A673 (cell line): ENCODE results near the gene GRIA1. TPM values are rescaled to one million over a fixed set of nuclear protein-coding genes. Genes with fewer than 3 reads are reported as not detected.

Experiments used
- BruUV-seq: library from RNA; stranded (reverse); fragments of 400-500 nt; replicated peaks from 2 replicates; lab custom pipeline; 2021; lab: Mats Ljungman, UMichigan
- CTCF ChIA-PET: fragments of 300-600 bp; sonication (Branson Sonifier 250); formaldehyde crosslinking; loops from one replicate; lab custom pipeline; 2022; ENCODE audit warnings: antibody characterized with exemption; lab: Charles Lee
- POLR2A ChIA-PET: fragments of 300-600 bp; sonication (Branson Sonifier 250); formaldehyde crosslinking; loops from one replicate; lab custom pipeline; 2022; ENCODE audit warnings: antibody characterized with exemption; ENCODE audit not compliant: low non-redundant PET; lab: Charles Lee
- DNase-seq: peaks from one replicate; pipeline ENCODE4 v3.0.0-alpha.2; 2015; ENCODE audit warnings: low spot score
- H3K27ac ChIP-seq: fragments of 200-600 bp; sonication (generic); 2 replicates; pipeline ENCODE4 v1.5.1; 2016; ENCODE audit warnings: mixed run types, low read depth, mild to moderate bottlenecking, mixed read lengths, antibody characterized with exemption, low read length; ENCODE audit not compliant: poor library complexity, severe bottlenecking
- H3K27me3 ChIP-seq: fragments of 200-600 bp; sonication (generic); replicated peaks from 2 replicates; pipeline ENCODE4 v1.6.1; 2017; ENCODE audit warnings: mixed run types, low read depth, mild to moderate bottlenecking, mixed read lengths, antibody characterized with exemption, low read length; ENCODE audit not compliant: insufficient read depth, poor library complexity
- H3K36me3 ChIP-seq: fragments of 200-600 bp; sonication (generic); 2 replicates; pipeline ENCODE4 v1.6.1; 2016; ENCODE audit warnings: mixed run types, mild to moderate bottlenecking, mixed read lengths, antibody characterized with exemption, low read length; ENCODE audit not compliant: insufficient read depth, poor library complexity, severe bottlenecking
- H3K4me1 ChIP-seq: fragments of 200-600 bp; sonication (generic); 2 replicates; pipeline ENCODE4 v1.6.1; 2017; ENCODE audit warnings: mixed run types, mild to moderate bottlenecking, mixed read lengths, antibody characterized with exemption, low read length; ENCODE audit not compliant: insufficient read depth, poor library complexity, severe bottlenecking
- H3K4me3 ChIP-seq: fragments of 200-600 bp; sonication (generic); 2 replicates; pipeline ENCODE4 v1.5.1; 2016; ENCODE audit warnings: low read depth, mixed run types, mild to moderate bottlenecking, mixed read lengths, low read length; ENCODE audit not compliant: poor library complexity, severe bottlenecking
- H3K9me3 ChIP-seq: fragments of 200-600 bp; sonication (generic); 2 replicates; pipeline ENCODE4 v1.6.1; 2016; ENCODE audit warnings: mixed run types, low read depth, mild to moderate bottlenecking, mixed read lengths, antibody characterized with exemption, low read length; ENCODE audit not compliant: poor library complexity, severe bottlenecking
- EZH2 ChIP-seq: fragments of 200-600 bp; sonication (generic); IDR thresholded peaks from 2 replicates; pipeline ENCODE4 v1.6.1; 2017; ENCODE audit warnings: borderline replicate concordance, low read depth, mild to moderate bottlenecking, mixed read lengths, antibody characterized with exemption, low read length; ENCODE audit not compliant: poor library complexity, severe bottlenecking
- intact Hi-C: fragments of 100-400 bp; cut with micrococcal nuclease; formaldehyde crosslinking; loops from one replicate; pipeline ENCODE4 v1.10.0; 2022; ENCODE audit not compliant: unreplicated experiment
- total RNA-seq: library from RNA; stranded (reverse); gene quantifications from 2 replicates; pipeline ENCODE4 v1.2.3, GENCODE V29; 2021
- TF ChIP-seq, protein P1 (sequence below): fragments of 300-800, 200-600 bp; sonication (generic); conservative IDR thresholded peaks from 2 replicates; pipeline ENCODE4 v1.5.1; 2017; ENCODE audit warnings: low read depth, mild to moderate bottlenecking, antibody characterized with exemption, low read length, moderate library complexity, mixed read lengths

GRIA1 gene
- total RNA-seq, 1 experiment from 2014 or later: 0.69 TPM

- intact Hi-C loops: loop anchor here (2.0 to 10.0 kb wide), 2 partner anchors 479 to 955 kb away; no protein-coding TSS in a partner anchor
- ChIA-PET CTCF (interaction anchor here (0.6 kb wide), 1 partner anchor 73 kb away, joined by 3 read pairs; no protein-coding TSS in a partner anchor), POLR2A (no interaction called here)
- Histone ChIP-seq H3K9me3 (no peaks in the 10 kb centered on the region), H3K4me1 (peaks cover 4% of the 10 kb centered on the region), H3K27me3 (no peaks in the 10 kb centered on the region), H3K27ac (no peak overlapping the region), H3K36me3 (no peaks in the 10 kb centered on the region), H3K4me3 (no peak overlapping the region)
- DNase-seq: peak; percentile 18
- no TSS peak for BruUV-seq
- TF ChIP-seq EZH2: no peak
- TF ChIP-seq, protein P1, sequence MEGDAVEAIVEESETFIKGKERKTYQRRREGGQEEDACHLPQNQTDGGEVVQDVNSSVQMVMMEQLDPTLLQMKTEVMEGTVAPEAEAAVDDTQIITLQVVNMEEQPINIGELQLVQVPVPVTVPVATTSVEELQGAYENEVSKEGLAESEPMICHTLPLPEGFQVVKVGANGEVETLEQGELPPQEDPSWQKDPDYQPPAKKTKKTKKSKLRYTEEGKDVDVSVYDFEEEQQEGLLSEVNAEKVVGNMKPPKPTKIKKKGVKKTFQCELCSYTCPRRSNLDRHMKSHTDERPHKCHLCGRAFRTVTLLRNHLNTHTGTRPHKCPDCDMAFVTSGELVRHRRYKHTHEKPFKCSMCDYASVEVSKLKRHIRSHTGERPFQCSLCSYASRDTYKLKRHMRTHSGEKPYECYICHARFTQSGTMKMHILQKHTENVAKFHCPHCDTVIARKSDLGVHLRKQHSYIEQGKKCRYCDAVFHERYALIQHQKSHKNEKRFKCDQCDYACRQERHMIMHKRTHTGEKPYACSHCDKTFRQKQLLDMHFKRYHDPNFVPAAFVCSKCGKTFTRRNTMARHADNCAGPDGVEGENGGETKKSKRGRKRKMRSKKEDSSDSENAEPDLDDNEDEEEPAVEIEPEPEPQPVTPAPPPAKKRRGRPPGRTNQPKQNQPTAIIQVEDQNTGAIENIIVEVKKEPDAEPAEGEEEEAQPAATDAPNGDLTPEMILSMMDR: no peak
Measured at GRCh38 chr5:153489611-153490010, 859 bp upstream of the GRIA1 start.

DNA sequence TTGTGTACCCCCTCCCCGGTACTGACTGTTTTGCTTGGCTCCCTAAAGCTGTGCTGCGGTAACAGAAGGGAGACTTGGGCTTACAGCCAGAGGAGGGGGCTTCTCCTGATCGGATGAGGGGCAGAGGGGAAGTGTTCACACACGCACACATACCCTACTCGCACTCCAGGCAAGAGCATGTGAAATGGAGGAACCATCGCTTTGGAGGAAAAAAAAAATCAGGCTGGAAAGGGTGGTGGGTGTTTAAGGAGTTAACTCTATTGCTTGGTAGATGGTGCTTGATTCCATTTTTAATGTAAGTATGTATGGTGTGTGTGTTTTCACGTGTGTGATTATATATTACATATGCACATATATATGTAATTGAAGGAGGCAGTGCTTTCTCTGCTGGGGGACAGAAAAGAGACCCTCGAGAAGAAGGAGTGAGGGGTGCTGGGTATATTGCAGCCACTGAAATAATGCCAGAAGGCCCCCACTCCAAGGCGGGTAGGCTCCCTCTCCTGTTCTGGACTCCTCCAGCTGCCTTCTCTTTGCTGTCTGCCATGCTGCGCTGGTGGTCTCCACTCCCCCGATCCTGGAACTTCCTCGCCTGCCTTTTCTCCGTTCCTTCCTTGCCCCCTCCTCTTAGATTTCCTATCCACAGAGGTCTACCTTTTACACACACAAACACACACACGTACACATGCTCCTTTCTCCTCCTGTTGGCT lies 721 bp downstream of the GRIA1 start:
- no peak for TF ChIP-seq EZH2
- TF ChIP-seq, protein P1: no peak
- no peak overlapping the region for H3K27ac ChIP-seq
- ChIA-PET POLR2A (no interaction called here), CTCF (no interaction called here)
- no peaks in the 10 kb centered on the region for H3K36me3 ChIP-seq
- H3K4me1 ChIP-seq: peaks cover 4% of the 10 kb centered on the region
- no TSS peak for BruUV-seq
- DNase-seq: no peak
- H3K27me3 ChIP-seq: no peaks in the 10 kb centered on the region
- H3K4me3 ChIP-seq: no peak overlapping the region
- no peaks in the 10 kb centered on the region for H3K9me3 ChIP-seq
- intact Hi-C loops: loop anchor here (2.0 to 10.0 kb wide), 2 partner anchors 478 to 956 kb away; no protein-coding TSS in a partner anchor

DNA sequence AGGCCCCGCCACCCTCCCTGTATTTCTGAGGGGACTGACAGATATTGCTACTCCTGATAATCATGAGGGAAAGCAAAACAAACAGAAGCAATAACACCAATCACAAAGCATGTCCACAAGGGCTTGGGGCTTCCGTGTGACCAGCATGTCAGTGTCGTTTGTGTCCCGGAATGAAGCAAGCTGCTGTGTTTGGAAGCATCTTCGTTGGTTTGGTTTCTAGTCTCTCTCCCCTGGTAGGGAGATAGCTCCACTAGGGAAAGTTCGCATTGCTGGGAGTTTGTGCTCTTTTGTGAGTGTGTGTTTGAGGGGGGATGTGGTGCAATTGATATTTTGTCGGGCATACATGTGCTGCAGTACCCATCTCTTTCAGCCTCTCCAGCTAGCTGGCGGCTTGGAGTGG lies 1.4 kb downstream of the GRIA1 start:
- no peaks in the 10 kb centered on the region for H3K9me3 ChIP-seq
- intact Hi-C loops: loop anchor here (2.0 to 10.0 kb wide), 2 partner anchors 477 to 957 kb away; no protein-coding TSS in a partner anchor
- no peaks in the 10 kb centered on the region for H3K36me3 ChIP-seq
- H3K4me1 ChIP-seq: peaks cover 4% of the 10 kb centered on the region
- no peak overlapping the region for H3K4me3 ChIP-seq
- H3K27me3 ChIP-seq: no peaks in the 10 kb centered on the region
- TF ChIP-seq EZH2: no peak
- no peak for DNase-seq
- no peak overlapping the region for H3K27ac ChIP-seq
- ChIA-PET CTCF (no interaction called here), POLR2A (no interaction called here)
- no TSS peak for BruUV-seq
